ENCODE results near the gene ZNF177. TPM values are rescaled to one million over a fixed set of nuclear protein-coding genes. Genes with fewer than 3 reads are reported as not detected.
A peak's percentile ranks its signal among the peaks of the same experiment; 100 is the strongest.
"Not testable (repeated sequence)": the region's sequence is repeated elsewhere in the genome, so short reads cannot be mapped to it uniquely, and the experiment has no call there.

The ZNF177 gene
- total RNA-seq: 10 to 100 TPM in 1 of 2 donors, 1 to 10 TPM in 1; 1.7 to 11.5 TPM
- 1 to 10 TPM in 1 of 2 donors, under 1 TPM in 1; 1.00 to 1.6 TPM for polyA plus RNA-seq
- long read RNA-seq, donor 1, partial matches to known transcripts: 0 of 1 reads
- long read RNA-seq, donor 1, other reads (novel, unspliced or antisense): 0 of 1 reads
- long read RNA-seq, donor 2: 0 reads
- long read RNA-seq, donor 3: 0 reads
- long read RNA-seq, donor 4: 0 reads
- long read RNA-seq, donor 5, partial matches to known transcripts: 34 of 34 reads
- long read RNA-seq, donor 5, other reads (novel, unspliced or antisense): 0 of 34 reads

GRCh38 chr19:9362905-9363304, at the start of gene ZNF177:
Gene ZNF177, plus strand, starts transcription at chr19:9363013. Its CDS starts 15,299 bp downstream, at chr19:9378312.
- ATAC-seq (ENCODE audit: insufficient read depth, low FRiP score): no peak
- Histone ChIP-seq H3K9ac (ENCODE audit: insufficient read depth in 1 of 2, low read length in 2 of 2) (peak within 1 kb of the TSS; percentile 49 to 61), H3K36me3 (ENCODE audit: control insufficient read depth in 4 of 4, insufficient read depth in 4 of 4, low read length in 4 of 4) (peaks cover 0 to 32% (median 15%) of the 10 kb centered on the region in 4 donors), H3K4me3 (no peak within 1 kb of the TSS), H3K4me1 (ENCODE audit: control insufficient read depth in 5 of 5, insufficient read depth in 5 of 5, low read length in 5 of 5) (peaks cover 0 to 6% (median 4%) of the 10 kb centered on the region in 5 donors), H3K27me3 (ENCODE audit: control insufficient read depth in 3 of 3, insufficient read depth in 3 of 3, low read length in 2 of 3) (no peaks in the 10 kb centered on the region), H3K9me3 (ENCODE audit: control insufficient read depth in 4 of 4, insufficient read depth in 3 of 4, low read length in 3 of 4) (peaks cover 8 to 47% (median 12%) of the 10 kb centered on the region in 4 donors), H3K27ac (ENCODE audit: low read depth in 1 of 2, low read length in 1 of 2) (no peak within 1 kb of the TSS)
- peak; percentile 63 to 78 (median 71) for DNase-seq
- TF ChIP-seq, protein P1, sequence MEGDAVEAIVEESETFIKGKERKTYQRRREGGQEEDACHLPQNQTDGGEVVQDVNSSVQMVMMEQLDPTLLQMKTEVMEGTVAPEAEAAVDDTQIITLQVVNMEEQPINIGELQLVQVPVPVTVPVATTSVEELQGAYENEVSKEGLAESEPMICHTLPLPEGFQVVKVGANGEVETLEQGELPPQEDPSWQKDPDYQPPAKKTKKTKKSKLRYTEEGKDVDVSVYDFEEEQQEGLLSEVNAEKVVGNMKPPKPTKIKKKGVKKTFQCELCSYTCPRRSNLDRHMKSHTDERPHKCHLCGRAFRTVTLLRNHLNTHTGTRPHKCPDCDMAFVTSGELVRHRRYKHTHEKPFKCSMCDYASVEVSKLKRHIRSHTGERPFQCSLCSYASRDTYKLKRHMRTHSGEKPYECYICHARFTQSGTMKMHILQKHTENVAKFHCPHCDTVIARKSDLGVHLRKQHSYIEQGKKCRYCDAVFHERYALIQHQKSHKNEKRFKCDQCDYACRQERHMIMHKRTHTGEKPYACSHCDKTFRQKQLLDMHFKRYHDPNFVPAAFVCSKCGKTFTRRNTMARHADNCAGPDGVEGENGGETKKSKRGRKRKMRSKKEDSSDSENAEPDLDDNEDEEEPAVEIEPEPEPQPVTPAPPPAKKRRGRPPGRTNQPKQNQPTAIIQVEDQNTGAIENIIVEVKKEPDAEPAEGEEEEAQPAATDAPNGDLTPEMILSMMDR (IDR thresholded peaks at IDR 0.05; ENCODE audit: control extremely low read depth, extremely low read depth): no peak
- 1 to 3% methylated on average over 19 to 28 of the region's 28 CpGs for WGBS, 2 donors

- no peak for ATAC-seq (ENCODE audit: insufficient read depth, low FRiP score)
- WGBS, 2 donors: 76 to 78% methylated on average over 4 of the region's 4 CpGs
Measured at GRCh38 chr19:9313756-9314155, 49.1 kb upstream of the ZNF177 start.

GRCh38 chr19:9321338-9321737, 41.5 kb upstream of the ZNF177 start:
- no peak for ATAC-seq (ENCODE audit: insufficient read depth, low FRiP score)
- H3K9me3 ChIP-seq (ENCODE audit: control insufficient read depth in 4 of 4, insufficient read depth in 3 of 4, low read length in 3 of 4): peaks cover 0 to 15% (median 2%) of the 10 kb centered on the region in 4 donors
- no peak overlapping the region for H3K27ac ChIP-seq (ENCODE audit: low read depth in 1 of 2, low read length in 1 of 2)
- H3K36me3 ChIP-seq (ENCODE audit: control insufficient read depth in 4 of 4, insufficient read depth in 4 of 4, low read length in 4 of 4): peaks cover 0 to 9% (median 0%) of the 10 kb centered on the region in 4 donors
- TF ChIP-seq, protein P1 (IDR thresholded peaks at IDR 0.05; ENCODE audit: control extremely low read depth, extremely low read depth): no peak
- 94 to 95% methylated on average over 17 to 23 of the region's 23 CpGs for WGBS, 2 donors
- no peak overlapping the region for H3K9ac ChIP-seq (ENCODE audit: insufficient read depth in 1 of 2, low read length in 2 of 2)
- no peak for DNase-seq
- H3K4me1 ChIP-seq (ENCODE audit: control insufficient read depth in 5 of 5, insufficient read depth in 5 of 5, low read length in 5 of 5): peaks cover 0 to 3% (median 0%) of the 10 kb centered on the region in 5 donors
- H3K4me3 ChIP-seq: no peak overlapping the region
- no peaks in the 10 kb centered on the region for H3K27me3 ChIP-seq (ENCODE audit: control insufficient read depth in 3 of 3, insufficient read depth in 3 of 3, low read length in 2 of 3)

More at GRCh38 chr19:9313756-9314155, 49.1 kb upstream of the ZNF177 start:
- H3K4me3 ChIP-seq: no peak overlapping the region
- no peaks in the 10 kb centered on the region for H3K27me3 ChIP-seq (ENCODE audit: control insufficient read depth in 3 of 3, insufficient read depth in 3 of 3, low read length in 2 of 3)
- no peak overlapping the region for H3K9ac ChIP-seq (ENCODE audit: insufficient read depth in 1 of 2, low read length in 2 of 2)
- no peak overlapping the region for H3K27ac ChIP-seq (ENCODE audit: low read depth in 1 of 2, low read length in 1 of 2)
- TF ChIP-seq, protein P1 (IDR thresholded peaks at IDR 0.05; ENCODE audit: control extremely low read depth, extremely low read depth): no peak
- H3K9me3 ChIP-seq (ENCODE audit: control insufficient read depth in 4 of 4, insufficient read depth in 3 of 4, low read length in 3 of 4): peaks cover 0 to 17% (median 2%) of the 10 kb centered on the region in 4 donors
- no peaks in the 10 kb centered on the region for H3K36me3 ChIP-seq (ENCODE audit: control insufficient read depth in 4 of 4, insufficient read depth in 4 of 4, low read length in 4 of 4)
- peaks cover 0 to 3% (median 0%) of the 10 kb centered on the region in 5 donors for H3K4me1 ChIP-seq (ENCODE audit: control insufficient read depth in 5 of 5, insufficient read depth in 5 of 5, low read length in 5 of 5)
- DNase-seq: no peak

- Histone ChIP-seq H3K9me3 (ENCODE audit: control insufficient read depth in 4 of 4, insufficient read depth in 3 of 4, low read length in 3 of 4) (peaks cover 0 to 15% (median 2%) of the 10 kb centered on the region in 4 donors), H3K36me3 (ENCODE audit: control insufficient read depth in 4 of 4, insufficient read depth in 4 of 4, low read length in 4 of 4) (peaks cover 0 to 12% (median 0%) of the 10 kb centered on the region in 4 donors)
- not testable (repeated sequence) for H3K9ac ChIP-seq (ENCODE audit: insufficient read depth in 1 of 2, low read length in 2 of 2); H3K27ac ChIP-seq (ENCODE audit: low read depth in 1 of 2, low read length in 1 of 2); DNase-seq; H3K4me1 ChIP-seq (ENCODE audit: control insufficient read depth in 5 of 5, insufficient read depth in 5 of 5, low read length in 5 of 5); H3K27me3 ChIP-seq (ENCODE audit: control insufficient read depth in 3 of 3, insufficient read depth in 3 of 3, low read length in 2 of 3); ATAC-seq (ENCODE audit: insufficient read depth, low FRiP score); H3K4me3 ChIP-seq
- WGBS, 2 donors: 96 to 98% methylated on average over 7 to 12 of the region's 14 CpGs
Measured at GRCh38 chr19:9321756-9322155, 41.1 kb upstream of the ZNF177 start.

- Histone ChIP-seq H3K9me3 (ENCODE audit: control insufficient read depth in 4 of 4, insufficient read depth in 3 of 4, low read length in 3 of 4) (peaks cover 0 to 15% (median 3%) of the 10 kb centered on the region in 4 donors), H3K36me3 (ENCODE audit: control insufficient read depth in 4 of 4, insufficient read depth in 4 of 4, low read length in 4 of 4) (peaks cover 0 to 15% (median 1%) of the 10 kb centered on the region in 4 donors)
- ATAC-seq (ENCODE audit: insufficient read depth, low FRiP score); H3K27me3 ChIP-seq (ENCODE audit: control insufficient read depth in 3 of 3, insufficient read depth in 3 of 3, low read length in 2 of 3); H3K27ac ChIP-seq (ENCODE audit: low read depth in 1 of 2, low read length in 1 of 2); DNase-seq; H3K4me1 ChIP-seq (ENCODE audit: control insufficient read depth in 5 of 5, insufficient read depth in 5 of 5, low read length in 5 of 5); H3K4me3 ChIP-seq; H3K9ac ChIP-seq (ENCODE audit: insufficient read depth in 1 of 2, low read length in 2 of 2): not testable (repeated sequence)
- WGBS, 2 donors: 93 to 96% methylated on average over 10 of the region's 10 CpGs
Measured at GRCh38 chr19:9322201-9322600, 40.6 kb upstream of the ZNF177 start.

Data from lung (tissue), 16 donors.